K562 (cell line): ENCODE data around the gene ABCG1.

ENCODE experiments used
- CBX5 ChIP-seq: IDR thresholded peaks from 2 replicates; pipeline ENCODE4 v1.6.1; 2014; ENCODE audit warnings: low read depth, borderline replicate concordance
- TF ChIP-seq, protein P1 (sequence below): fragments of 450-650 bp; IDR thresholded peaks from 2 replicates; pipeline ENCODE4 v1.6.1; 2016; ENCODE audit warnings: mild to moderate bottlenecking, moderate library complexity
- TF ChIP-seq, protein P2 (sequence below), 3 experiments: IDR thresholded peaks in 2 of 3; conservative IDR thresholded peaks in 1 of 3; 2 replicates each; pipeline ENCODE4 v1.5.1; 2011 to 2012; ENCODE audit warnings: low read length in 3 of 3, mild to moderate bottlenecking in 3 of 3, control low read depth in 2 of 3, improper control_type of control experiment in 1 of 3, inconsistent platforms in 1 of 3, low read depth in 1 of 3, mixed read lengths in 1 of 3, moderate library complexity in 1 of 3; ENCODE audit not compliant: insufficient read depth in 2 of 3

DNA sequence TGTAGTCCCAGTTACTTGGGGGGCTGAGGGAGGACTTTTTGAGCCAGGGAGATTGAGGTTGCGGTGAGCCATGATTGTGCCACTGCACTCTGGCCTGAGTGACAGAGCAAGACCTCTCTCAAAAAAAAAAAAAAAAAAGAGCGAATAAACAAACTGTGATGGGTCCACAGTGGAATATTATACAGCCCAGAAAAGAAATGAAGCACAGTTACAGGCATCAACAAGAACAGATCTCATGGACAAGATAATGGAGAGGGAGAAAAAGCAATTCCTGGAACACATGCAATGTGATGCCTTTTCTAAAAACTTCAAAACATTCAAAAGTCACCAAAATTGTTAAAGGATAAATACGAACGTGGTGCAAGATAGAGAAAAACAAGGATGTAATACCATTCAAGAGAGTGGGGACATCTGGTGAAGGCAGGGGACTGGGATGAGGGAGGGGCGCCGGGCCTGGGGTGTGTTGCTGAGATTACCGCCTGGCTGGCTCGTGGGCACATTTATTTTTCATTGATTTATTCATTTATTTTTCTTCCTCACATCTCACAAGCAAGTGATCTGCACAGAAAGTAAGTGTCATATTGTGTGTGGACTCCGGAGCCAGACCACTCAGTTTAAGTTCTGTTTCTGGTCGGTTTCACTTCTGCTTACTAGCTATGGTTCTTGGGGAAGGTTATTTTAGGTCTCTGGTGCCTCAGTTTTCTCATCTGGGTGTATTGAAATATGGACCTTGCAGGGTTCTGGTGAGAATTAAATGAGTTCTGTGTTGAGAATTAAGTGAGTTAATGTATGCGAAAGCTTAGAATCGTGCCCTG is 30.1 kb downstream of the ABCG1 start:
- TF ChIP-seq, protein P1, sequence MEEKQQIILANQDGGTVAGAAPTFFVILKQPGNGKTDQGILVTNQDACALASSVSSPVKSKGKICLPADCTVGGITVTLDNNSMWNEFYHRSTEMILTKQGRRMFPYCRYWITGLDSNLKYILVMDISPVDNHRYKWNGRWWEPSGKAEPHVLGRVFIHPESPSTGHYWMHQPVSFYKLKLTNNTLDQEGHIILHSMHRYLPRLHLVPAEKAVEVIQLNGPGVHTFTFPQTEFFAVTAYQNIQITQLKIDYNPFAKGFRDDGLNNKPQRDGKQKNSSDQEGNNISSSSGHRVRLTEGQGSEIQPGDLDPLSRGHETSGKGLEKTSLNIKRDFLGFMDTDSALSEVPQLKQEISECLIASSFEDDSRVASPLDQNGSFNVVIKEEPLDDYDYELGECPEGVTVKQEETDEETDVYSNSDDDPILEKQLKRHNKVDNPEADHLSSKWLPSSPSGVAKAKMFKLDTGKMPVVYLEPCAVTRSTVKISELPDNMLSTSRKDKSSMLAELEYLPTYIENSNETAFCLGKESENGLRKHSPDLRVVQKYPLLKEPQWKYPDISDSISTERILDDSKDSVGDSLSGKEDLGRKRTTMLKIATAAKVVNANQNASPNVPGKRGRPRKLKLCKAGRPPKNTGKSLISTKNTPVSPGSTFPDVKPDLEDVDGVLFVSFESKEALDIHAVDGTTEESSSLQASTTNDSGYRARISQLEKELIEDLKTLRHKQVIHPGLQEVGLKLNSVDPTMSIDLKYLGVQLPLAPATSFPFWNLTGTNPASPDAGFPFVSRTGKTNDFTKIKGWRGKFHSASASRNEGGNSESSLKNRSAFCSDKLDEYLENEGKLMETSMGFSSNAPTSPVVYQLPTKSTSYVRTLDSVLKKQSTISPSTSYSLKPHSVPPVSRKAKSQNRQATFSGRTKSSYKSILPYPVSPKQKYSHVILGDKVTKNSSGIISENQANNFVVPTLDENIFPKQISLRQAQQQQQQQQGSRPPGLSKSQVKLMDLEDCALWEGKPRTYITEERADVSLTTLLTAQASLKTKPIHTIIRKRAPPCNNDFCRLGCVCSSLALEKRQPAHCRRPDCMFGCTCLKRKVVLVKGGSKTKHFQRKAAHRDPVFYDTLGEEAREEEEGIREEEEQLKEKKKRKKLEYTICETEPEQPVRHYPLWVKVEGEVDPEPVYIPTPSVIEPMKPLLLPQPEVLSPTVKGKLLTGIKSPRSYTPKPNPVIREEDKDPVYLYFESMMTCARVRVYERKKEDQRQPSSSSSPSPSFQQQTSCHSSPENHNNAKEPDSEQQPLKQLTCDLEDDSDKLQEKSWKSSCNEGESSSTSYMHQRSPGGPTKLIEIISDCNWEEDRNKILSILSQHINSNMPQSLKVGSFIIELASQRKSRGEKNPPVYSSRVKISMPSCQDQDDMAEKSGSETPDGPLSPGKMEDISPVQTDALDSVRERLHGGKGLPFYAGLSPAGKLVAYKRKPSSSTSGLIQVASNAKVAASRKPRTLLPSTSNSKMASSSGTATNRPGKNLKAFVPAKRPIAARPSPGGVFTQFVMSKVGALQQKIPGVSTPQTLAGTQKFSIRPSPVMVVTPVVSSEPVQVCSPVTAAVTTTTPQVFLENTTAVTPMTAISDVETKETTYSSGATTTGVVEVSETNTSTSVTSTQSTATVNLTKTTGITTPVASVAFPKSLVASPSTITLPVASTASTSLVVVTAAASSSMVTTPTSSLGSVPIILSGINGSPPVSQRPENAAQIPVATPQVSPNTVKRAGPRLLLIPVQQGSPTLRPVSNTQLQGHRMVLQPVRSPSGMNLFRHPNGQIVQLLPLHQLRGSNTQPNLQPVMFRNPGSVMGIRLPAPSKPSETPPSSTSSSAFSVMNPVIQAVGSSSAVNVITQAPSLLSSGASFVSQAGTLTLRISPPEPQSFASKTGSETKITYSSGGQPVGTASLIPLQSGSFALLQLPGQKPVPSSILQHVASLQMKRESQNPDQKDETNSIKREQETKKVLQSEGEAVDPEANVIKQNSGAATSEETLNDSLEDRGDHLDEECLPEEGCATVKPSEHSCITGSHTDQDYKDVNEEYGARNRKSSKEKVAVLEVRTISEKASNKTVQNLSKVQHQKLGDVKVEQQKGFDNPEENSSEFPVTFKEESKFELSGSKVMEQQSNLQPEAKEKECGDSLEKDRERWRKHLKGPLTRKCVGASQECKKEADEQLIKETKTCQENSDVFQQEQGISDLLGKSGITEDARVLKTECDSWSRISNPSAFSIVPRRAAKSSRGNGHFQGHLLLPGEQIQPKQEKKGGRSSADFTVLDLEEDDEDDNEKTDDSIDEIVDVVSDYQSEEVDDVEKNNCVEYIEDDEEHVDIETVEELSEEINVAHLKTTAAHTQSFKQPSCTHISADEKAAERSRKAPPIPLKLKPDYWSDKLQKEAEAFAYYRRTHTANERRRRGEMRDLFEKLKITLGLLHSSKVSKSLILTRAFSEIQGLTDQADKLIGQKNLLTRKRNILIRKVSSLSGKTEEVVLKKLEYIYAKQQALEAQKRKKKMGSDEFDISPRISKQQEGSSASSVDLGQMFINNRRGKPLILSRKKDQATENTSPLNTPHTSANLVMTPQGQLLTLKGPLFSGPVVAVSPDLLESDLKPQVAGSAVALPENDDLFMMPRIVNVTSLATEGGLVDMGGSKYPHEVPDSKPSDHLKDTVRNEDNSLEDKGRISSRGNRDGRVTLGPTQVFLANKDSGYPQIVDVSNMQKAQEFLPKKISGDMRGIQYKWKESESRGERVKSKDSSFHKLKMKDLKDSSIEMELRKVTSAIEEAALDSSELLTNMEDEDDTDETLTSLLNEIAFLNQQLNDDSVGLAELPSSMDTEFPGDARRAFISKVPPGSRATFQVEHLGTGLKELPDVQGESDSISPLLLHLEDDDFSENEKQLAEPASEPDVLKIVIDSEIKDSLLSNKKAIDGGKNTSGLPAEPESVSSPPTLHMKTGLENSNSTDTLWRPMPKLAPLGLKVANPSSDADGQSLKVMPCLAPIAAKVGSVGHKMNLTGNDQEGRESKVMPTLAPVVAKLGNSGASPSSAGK: no peak
- TF ChIP-seq CBX5: no peak
- TF ChIP-seq, protein P2, sequence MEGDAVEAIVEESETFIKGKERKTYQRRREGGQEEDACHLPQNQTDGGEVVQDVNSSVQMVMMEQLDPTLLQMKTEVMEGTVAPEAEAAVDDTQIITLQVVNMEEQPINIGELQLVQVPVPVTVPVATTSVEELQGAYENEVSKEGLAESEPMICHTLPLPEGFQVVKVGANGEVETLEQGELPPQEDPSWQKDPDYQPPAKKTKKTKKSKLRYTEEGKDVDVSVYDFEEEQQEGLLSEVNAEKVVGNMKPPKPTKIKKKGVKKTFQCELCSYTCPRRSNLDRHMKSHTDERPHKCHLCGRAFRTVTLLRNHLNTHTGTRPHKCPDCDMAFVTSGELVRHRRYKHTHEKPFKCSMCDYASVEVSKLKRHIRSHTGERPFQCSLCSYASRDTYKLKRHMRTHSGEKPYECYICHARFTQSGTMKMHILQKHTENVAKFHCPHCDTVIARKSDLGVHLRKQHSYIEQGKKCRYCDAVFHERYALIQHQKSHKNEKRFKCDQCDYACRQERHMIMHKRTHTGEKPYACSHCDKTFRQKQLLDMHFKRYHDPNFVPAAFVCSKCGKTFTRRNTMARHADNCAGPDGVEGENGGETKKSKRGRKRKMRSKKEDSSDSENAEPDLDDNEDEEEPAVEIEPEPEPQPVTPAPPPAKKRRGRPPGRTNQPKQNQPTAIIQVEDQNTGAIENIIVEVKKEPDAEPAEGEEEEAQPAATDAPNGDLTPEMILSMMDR (IDR thresholded peaks at IDR 0.05 in 2 of 3, conservative IDR thresholded peaks at IDR 0.05 in 1 of 3; ENCODE audit: insufficient read depth in 2 of 3, low read depth in 1 of 3, low read length in 3 of 3): no peak
